HepG2 (cell line): ENCODE data around the gene SLC45A1. TPM values are rescaled to one million over a fixed set of nuclear protein-coding genes. Genes with fewer than 3 reads are reported as not detected.
A peak's percentile ranks its signal among the peaks of the same experiment; 100 is the strongest.

Experiments used
- AGO2 ChIP-seq: fragments of 200-400 bp; formaldehyde crosslinking; optimal IDR thresholded peaks from 2 replicates; pipeline ENCODE3; 2017; ENCODE audit warnings: mild to moderate bottlenecking, low read depth, low read length, moderate library complexity
- CHCHD3 ChIP-seq: sonication (generic); formaldehyde crosslinking; IDR thresholded peaks from 2 replicates; pipeline ENCODE4 v1.8.0; 2022; ENCODE audit warnings: mild to moderate bottlenecking, missing genetic modification reagents, moderate library complexity
- ELF1 ChIP-seq: sonication (generic); formaldehyde crosslinking; IDR thresholded peaks from 2 replicates; pipeline ENCODE4 v1.4.0; 2020; ENCODE audit warnings: missing genetic modification reagents
- ETV6 ChIP-seq: sonication (generic); formaldehyde crosslinking; conservative IDR thresholded peaks from 2 replicates; pipeline ENCODE4 v1.4.0; 2020; ENCODE audit warnings: missing genetic modification reagents
- GABPA ChIP-seq, 2 experiments: IDR thresholded peaks; 2 replicates each; pipeline ENCODE4 v1.6.1; 2011 to 2016; ENCODE audit warnings: low read depth in 2 of 2, low read length in 1 of 2, missing biosample characterization in 1 of 2, missing genetic modification characterization in 1 of 2
- SIN3B ChIP-seq: fragments of 150-350 bp; IDR thresholded peaks from 2 replicates; pipeline ENCODE4 v1.6.1; 2014; ENCODE audit warnings: low read length
- SOX6 ChIP-seq, 2 experiments: fragments of 450-650 bp in 1 of 2; sonication (generic) in 1 of 2; formaldehyde crosslinking in 1 of 2; IDR thresholded peaks; 2 replicates each; pipeline versions ENCODE4 v1.4.0 to v1.6.1; 2017 to 2020; ENCODE audit warnings: antibody characterized with exemption in 1 of 2, mild to moderate bottlenecking in 1 of 2, missing genetic modification reagents in 1 of 2
- SYNCRIP ChIP-seq: fragments of 200-400 bp; formaldehyde crosslinking; IDR thresholded peaks from 2 replicates; pipeline ENCODE4 v1.6.1; 2018; ENCODE audit warnings: mild to moderate bottlenecking, low read depth, low read length; ENCODE audit not compliant: insufficient read depth
- ZIK1 ChIP-seq: sonication (generic); formaldehyde crosslinking; IDR thresholded peaks from 2 replicates; pipeline ENCODE4 v1.5.0; 2020; ENCODE audit warnings: mild to moderate bottlenecking, low read depth, missing genetic modification reagents, borderline replicate concordance
- ZMAT3 ChIP-seq: sonication (generic); formaldehyde crosslinking; conservative IDR thresholded peaks from 2 replicates; pipeline ENCODE4 v1.7.0; 2021; ENCODE audit warnings: missing genetic modification reagents
- ZNF124 ChIP-seq: sonication (generic); formaldehyde crosslinking; IDR thresholded peaks from 2 replicates; pipeline ENCODE4 v1.4.0; 2020; ENCODE audit warnings: missing genetic modification reagents
- ZNF143 ChIP-seq: sonication (generic); formaldehyde crosslinking; IDR thresholded peaks from 2 replicates; pipeline ENCODE4 v1.4.0; 2020; ENCODE audit warnings: missing genetic modification reagents
- ZNF564 ChIP-seq: sonication (generic); formaldehyde crosslinking; IDR thresholded peaks from 2 replicates; pipeline ENCODE4 v1.8.1; 2023; ENCODE audit warnings: mild to moderate bottlenecking, missing genetic modification reagents
- ZNF724P ChIP-seq: sonication (generic); formaldehyde crosslinking; IDR thresholded peaks from 2 replicates; pipeline ENCODE4 v1.8.0; 2022; ENCODE audit warnings: missing genetic modification reagents, borderline replicate concordance
- ZNF749 ChIP-seq: sonication (generic); formaldehyde crosslinking; IDR thresholded peaks from 2 replicates; pipeline ENCODE4 v1.8.0; 2022; ENCODE audit warnings: mild to moderate bottlenecking, missing genetic modification reagents, moderate library complexity, borderline replicate concordance
- polyA plus RNA-seq, 8 experiments: library from polyadenylated mRNA; depleted of rRNA in 3 of 8; stranded (reverse) in 7 of 8; unstranded in 1 of 8; fragments of >200 nt; fragmentation: Illumina TruSeq in 4 of 8; extraction: Trizol in 4 of 8; gene quantifications; 2 replicates each; pipeline versions ENCODE4 v1.2.1 to v1.2.3, GENCODE V29; 2011 to 2016; ENCODE audit warnings: low read depth in 4 of 8, missing spikeins in 1 of 8, mixed read lengths in 1 of 8; ENCODE audit not compliant: insufficient read depth in 1 of 8
- total RNA-seq, 5 experiments: library from RNA; depleted of rRNA; stranded (reverse); fragments of >200 nt; fragmentation: Illumina TruSeq; extraction: Trizol; gene quantifications; 2 replicates each; pipeline ENCODE4 v1.2.3, GENCODE V29; 2016; ENCODE audit warnings: low read depth in 1 of 5
- TF ChIP-seq, protein P1 (sequence below): sonication (generic); formaldehyde crosslinking; conservative IDR thresholded peaks from 2 replicates; pipeline ENCODE4 v1.5.0; 2020; ENCODE audit warnings: missing genetic modification reagents
- TF ChIP-seq, protein P2 (sequence below): sonication (generic); formaldehyde crosslinking; IDR thresholded peaks from 2 replicates; pipeline ENCODE4 v1.8.0; 2022; ENCODE audit warnings: missing genetic modification reagents, mild to moderate bottlenecking, moderate library complexity, borderline replicate concordance
- TF ChIP-seq, protein P3 (sequence below): sonication (generic); formaldehyde crosslinking; IDR thresholded peaks from 2 replicates; pipeline ENCODE4 v1.4.0; 2020; ENCODE audit warnings: missing genetic modification reagents, borderline replicate concordance
- TF ChIP-seq, protein P4 (sequence below): IDR thresholded peaks from 2 replicates; pipeline ENCODE4 v1.6.1; 2016; ENCODE audit warnings: control low read depth
- TF ChIP-seq, protein P5 (sequence below): sonication (generic); formaldehyde crosslinking; IDR thresholded peaks from 2 replicates; pipeline ENCODE4 v1.5.0; 2020; ENCODE audit warnings: mild to moderate bottlenecking, low read depth, missing genetic modification reagents, borderline replicate concordance
- TF ChIP-seq, protein P6 (sequence below): sonication (generic); formaldehyde crosslinking; IDR thresholded peaks from 2 replicates; pipeline ENCODE4 v1.8.0; 2022; ENCODE audit warnings: missing genetic modification reagents, mild to moderate bottlenecking, inconsistent platforms, borderline replicate concordance

The SLC45A1 gene
- total and polyA plus RNA-seq, 2 of the 13 experiments (the other 11 are each of a cell fraction or from before 2014, with no cell fraction given), result not detected

DNA sequence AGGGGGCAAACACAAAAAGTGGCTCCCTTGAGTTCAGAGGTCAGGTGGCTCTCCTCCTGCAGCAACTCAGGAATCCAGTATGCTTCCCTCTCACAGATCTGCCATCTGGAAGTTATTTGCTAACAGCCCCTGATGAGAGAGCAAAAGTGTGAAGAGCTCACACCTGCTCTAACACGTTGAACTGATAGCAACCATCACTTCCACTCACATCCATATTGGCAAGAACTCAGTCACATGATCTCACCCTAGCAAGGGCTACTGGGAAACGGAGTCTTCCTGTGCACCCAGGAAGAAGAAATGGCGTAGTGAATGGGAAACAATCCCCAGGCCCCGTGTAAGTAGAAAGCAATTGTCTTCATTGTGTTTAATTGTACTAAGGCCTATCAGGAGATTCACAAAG, 20.7 kb upstream of the SLC45A1 start (continued):
- TF ChIP-seq, protein P1, sequence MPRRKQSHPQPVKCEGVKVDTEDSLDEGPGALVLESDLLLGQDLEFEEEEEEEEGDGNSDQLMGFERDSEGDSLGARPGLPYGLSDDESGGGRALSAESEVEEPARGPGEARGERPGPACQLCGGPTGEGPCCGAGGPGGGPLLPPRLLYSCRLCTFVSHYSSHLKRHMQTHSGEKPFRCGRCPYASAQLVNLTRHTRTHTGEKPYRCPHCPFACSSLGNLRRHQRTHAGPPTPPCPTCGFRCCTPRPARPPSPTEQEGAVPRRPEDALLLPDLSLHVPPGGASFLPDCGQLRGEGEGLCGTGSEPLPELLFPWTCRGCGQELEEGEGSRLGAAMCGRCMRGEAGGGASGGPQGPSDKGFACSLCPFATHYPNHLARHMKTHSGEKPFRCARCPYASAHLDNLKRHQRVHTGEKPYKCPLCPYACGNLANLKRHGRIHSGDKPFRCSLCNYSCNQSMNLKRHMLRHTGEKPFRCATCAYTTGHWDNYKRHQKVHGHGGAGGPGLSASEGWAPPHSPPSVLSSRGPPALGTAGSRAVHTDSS, result no peak
- TF ChIP-seq, protein P2, sequence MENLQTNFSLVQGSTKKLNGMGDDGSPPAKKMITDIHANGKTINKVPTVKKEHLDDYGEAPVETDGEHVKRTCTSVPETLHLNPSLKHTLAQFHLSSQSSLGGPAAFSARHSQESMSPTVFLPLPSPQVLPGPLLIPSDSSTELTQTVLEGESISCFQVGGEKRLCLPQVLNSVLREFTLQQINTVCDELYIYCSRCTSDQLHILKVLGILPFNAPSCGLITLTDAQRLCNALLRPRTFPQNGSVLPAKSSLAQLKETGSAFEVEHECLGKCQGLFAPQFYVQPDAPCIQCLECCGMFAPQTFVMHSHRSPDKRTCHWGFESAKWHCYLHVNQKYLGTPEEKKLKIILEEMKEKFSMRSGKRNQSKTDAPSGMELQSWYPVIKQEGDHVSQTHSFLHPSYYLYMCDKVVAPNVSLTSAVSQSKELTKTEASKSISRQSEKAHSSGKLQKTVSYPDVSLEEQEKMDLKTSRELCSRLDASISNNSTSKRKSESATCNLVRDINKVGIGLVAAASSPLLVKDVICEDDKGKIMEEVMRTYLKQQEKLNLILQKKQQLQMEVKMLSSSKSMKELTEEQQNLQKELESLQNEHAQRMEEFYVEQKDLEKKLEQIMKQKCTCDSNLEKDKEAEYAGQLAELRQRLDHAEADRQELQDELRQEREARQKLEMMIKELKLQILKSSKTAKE, result no peak
- TF ChIP-seq, protein P3, sequence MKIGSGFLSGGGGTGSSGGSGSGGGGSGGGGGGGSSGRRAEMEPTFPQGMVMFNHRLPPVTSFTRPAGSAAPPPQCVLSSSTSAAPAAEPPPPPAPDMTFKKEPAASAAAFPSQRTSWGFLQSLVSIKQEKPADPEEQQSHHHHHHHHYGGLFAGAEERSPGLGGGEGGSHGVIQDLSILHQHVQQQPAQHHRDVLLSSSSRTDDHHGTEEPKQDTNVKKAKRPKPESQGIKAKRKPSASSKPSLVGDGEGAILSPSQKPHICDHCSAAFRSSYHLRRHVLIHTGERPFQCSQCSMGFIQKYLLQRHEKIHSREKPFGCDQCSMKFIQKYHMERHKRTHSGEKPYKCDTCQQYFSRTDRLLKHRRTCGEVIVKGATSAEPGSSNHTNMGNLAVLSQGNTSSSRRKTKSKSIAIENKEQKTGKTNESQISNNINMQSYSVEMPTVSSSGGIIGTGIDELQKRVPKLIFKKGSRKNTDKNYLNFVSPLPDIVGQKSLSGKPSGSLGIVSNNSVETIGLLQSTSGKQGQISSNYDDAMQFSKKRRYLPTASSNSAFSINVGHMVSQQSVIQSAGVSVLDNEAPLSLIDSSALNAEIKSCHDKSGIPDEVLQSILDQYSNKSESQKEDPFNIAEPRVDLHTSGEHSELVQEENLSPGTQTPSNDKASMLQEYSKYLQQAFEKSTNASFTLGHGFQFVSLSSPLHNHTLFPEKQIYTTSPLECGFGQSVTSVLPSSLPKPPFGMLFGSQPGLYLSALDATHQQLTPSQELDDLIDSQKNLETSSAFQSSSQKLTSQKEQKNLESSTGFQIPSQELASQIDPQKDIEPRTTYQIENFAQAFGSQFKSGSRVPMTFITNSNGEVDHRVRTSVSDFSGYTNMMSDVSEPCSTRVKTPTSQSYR, result no peak
- TF ChIP-seq, protein P4, sequence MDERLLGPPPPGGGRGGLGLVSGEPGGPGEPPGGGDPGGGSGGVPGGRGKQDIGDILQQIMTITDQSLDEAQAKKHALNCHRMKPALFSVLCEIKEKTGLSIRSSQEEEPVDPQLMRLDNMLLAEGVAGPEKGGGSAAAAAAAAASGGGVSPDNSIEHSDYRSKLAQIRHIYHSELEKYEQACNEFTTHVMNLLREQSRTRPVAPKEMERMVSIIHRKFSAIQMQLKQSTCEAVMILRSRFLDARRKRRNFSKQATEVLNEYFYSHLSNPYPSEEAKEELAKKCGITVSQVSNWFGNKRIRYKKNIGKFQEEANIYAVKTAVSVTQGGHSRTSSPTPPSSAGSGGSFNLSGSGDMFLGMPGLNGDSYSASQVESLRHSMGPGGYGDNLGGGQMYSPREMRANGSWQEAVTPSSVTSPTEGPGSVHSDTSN, result no peak
- no peak for TF ChIP-seq ZNF124
- no peak for TF ChIP-seq ZNF749 (CRISPR knock-in tag)
- no peak for TF ChIP-seq ZNF724P (CRISPR knock-in tag)
- no peak for TF ChIP-seq ETV6
- no peak for TF ChIP-seq SOX6 (IDR thresholded peaks at IDR 0.05)
- no peak for TF ChIP-seq SOX6 (CRISPR knock-in tag; IDR thresholded peaks at IDR 0.05)
- TF ChIP-seq SIN3B, result no peak
- TF ChIP-seq, protein P5, sequence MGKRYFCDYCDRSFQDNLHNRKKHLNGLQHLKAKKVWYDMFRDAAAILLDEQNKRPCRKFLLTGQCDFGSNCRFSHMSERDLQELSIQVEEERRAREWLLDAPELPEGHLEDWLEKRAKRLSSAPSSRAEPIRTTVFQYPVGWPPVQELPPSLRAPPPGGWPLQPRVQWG (CRISPR knock-in tag), result no peak
- TF ChIP-seq SYNCRIP, result no peak
- TF ChIP-seq ZNF564, result no peak
- no peak for TF ChIP-seq AGO2
- TF ChIP-seq, protein P6, sequence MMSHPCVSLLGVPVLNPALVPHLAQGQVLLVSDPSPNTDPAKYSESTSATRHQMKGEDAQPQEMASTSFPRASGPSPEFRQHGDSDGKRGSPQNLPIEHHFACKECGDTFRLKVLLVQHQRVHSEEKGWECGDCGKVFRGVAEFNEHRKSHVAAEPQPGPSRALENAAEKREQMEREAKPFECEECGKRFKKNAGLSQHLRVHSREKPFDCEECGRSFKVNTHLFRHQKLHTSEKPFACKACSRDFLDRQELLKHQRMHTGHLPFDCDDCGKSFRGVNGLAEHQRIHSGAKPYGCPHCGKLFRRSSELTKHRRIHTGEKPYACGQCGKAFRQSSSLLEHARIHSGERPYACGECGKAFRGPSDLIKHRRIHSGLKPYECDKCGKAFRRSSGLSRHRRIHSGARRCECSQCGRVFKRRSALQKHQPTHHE (CRISPR knock-in tag), result no peak
- peak; percentile 79 for TF ChIP-seq ZNF143 (CRISPR knock-in tag)
- TF ChIP-seq GABPA (IDR thresholded peaks at IDR 0.05; ENCODE audit: low read depth, low read length), result no peak; the same call in 1 of the 2 replicates
- TF ChIP-seq GABPA (CRISPR knock-in tag; IDR thresholded peaks at IDR 0.05; ENCODE audit: low read depth), result peak; percentile 59
- no peak for TF ChIP-seq CHCHD3 (CRISPR knock-in tag)
- no peak for TF ChIP-seq ELF1 (CRISPR knock-in tag)
- no peak for TF ChIP-seq ZIK1 (CRISPR knock-in tag)
- no peak for TF ChIP-seq ZMAT3
